Colonic mucosa (tissue), 4 donors: Measurements from ENCODE around the gene CFD. TPM values are rescaled to one million over a fixed set of nuclear protein-coding genes. Genes with fewer than 3 reads are reported as not detected.
"Not testable (repeated sequence)": the region's sequence is repeated elsewhere in the genome, so short reads cannot be mapped to it uniquely, and the experiment has no call there.

Experiments used
- DNase-seq: peaks from one replicate; pipeline ENCODE4 v3.0.0-alpha.2; 2020
- H3K27ac ChIP-seq: fragments of 200-600 bp; one replicate; pipeline ENCODE4 v1.8.0; 2021
- H3K27me3 ChIP-seq: fragments of 200-600 bp; one replicate; pipeline ENCODE4 v1.8.0; 2021
- H3K36me3 ChIP-seq: fragments of 200-600 bp; one replicate; pipeline ENCODE4 v1.8.0; 2021
- H3K4me1 ChIP-seq: fragments of 200-600 bp; one replicate; pipeline ENCODE4 v1.8.0; 2021; ENCODE audit warnings: mild to moderate bottlenecking
- H3K4me3 ChIP-seq: fragments of 200-600 bp; one replicate; pipeline ENCODE4 v1.8.0; 2021
- H3K9ac ChIP-seq, 2 donors: one replicate each; pipeline ENCODE4 v1.7.0; 2013; ENCODE audit warnings: control low read depth in 2 of 2, low read depth in 2 of 2, low read length in 2 of 2
- H3K9me3 ChIP-seq: fragments of 200-600 bp; one replicate; pipeline ENCODE4 v1.8.0; 2021
- CTCF ChIP-seq: fragments of 200-600 bp; IDR thresholded peaks from one replicate; pipeline ENCODE4 v1.8.0; 2022; ENCODE audit warnings: antibody characterized with exemption, mild to moderate bottlenecking
- intact Hi-C: fragments of 100-400 bp; cut with DNase I; formaldehyde crosslinking; loops from one replicate; pipeline ENCODE4 v1.14.1; 2022
- total RNA-seq, 2 donors: library from RNA; stranded (reverse); fragmentation: NEBNext Ultra II Directional in 1 of 2; extraction: Animal tissue kit (Norgen Biotek cat#: 25700) in 1 of 2; gene quantifications; one replicate each; pipeline ENCODE4 v1.2.1, GENCODE V29; 2021
- donor health status: healthy.
- donor health status: DM: no; HTN: no; CAD: no.
- donor health status: DM: no; HTN: no; CAD: no.

The CFD gene
- total RNA-seq, 2 donors from 2014 or later: 42.2 to 55.3 TPM

GRCh38 chr19:873084-873483 lies 13.6 kb downstream of the CFD start:
- H3K4me1 ChIP-seq: peaks cover 5% of the 10 kb centered on the region
- no peaks in the 10 kb centered on the region for H3K27me3 ChIP-seq
- no peak for TF ChIP-seq CTCF
- H3K9me3 ChIP-seq: no peaks in the 10 kb centered on the region
- peak; percentile 74 for DNase-seq
- no peak overlapping the region for H3K9ac ChIP-seq
- H3K4me3 ChIP-seq: no peak overlapping the region
- no peak overlapping the region for H3K27ac ChIP-seq
- intact Hi-C loops: no loop called here
- no peaks in the 10 kb centered on the region for H3K36me3 ChIP-seq

GRCh38 chr19:873561-874041 lies 14.1 kb downstream of the CFD start:
- H3K27ac ChIP-seq: no peak overlapping the region
- no peaks in the 10 kb centered on the region for H3K27me3 ChIP-seq
- intact Hi-C loops: no loop called here
- H3K4me1 ChIP-seq: peaks cover 5% of the 10 kb centered on the region
- no peak overlapping the region for H3K4me3 ChIP-seq
- no peak for TF ChIP-seq CTCF
- H3K9me3 ChIP-seq: no peaks in the 10 kb centered on the region
- no peak for DNase-seq
- H3K9ac ChIP-seq: no peak overlapping the region
- H3K36me3 ChIP-seq: no peaks in the 10 kb centered on the region

- no peaks in the 10 kb centered on the region for H3K36me3 ChIP-seq
Measured at GRCh38 chr19:875265-875879, 15.9 kb downstream of the CFD start.

GRCh38 chr19:876089-876488 lies 16.6 kb downstream of the CFD start:
- no peak for DNase-seq
- no peaks in the 10 kb centered on the region for H3K27me3 ChIP-seq
- H3K9me3 ChIP-seq: no peaks in the 10 kb centered on the region
- no peak for TF ChIP-seq CTCF
- peaks cover 5% of the 10 kb centered on the region for H3K4me1 ChIP-seq
- no peak overlapping the region for H3K27ac ChIP-seq
- no peak overlapping the region for H3K4me3 ChIP-seq
- no peak overlapping the region for H3K9ac ChIP-seq
- no peaks in the 10 kb centered on the region for H3K36me3 ChIP-seq
- intact Hi-C loops: no loop called here

More at GRCh38 chr19:875265-875879, 15.9 kb downstream of the CFD start:
- no peaks in the 10 kb centered on the region for H3K9me3 ChIP-seq
- no peaks in the 10 kb centered on the region for H3K27me3 ChIP-seq
- intact Hi-C loops: no loop called here
- no peak for TF ChIP-seq CTCF
- no peak overlapping the region for H3K4me3 ChIP-seq
- no peak for DNase-seq
- H3K4me1 ChIP-seq: peaks cover 5% of the 10 kb centered on the region
- no peak overlapping the region for H3K27ac ChIP-seq
- no peak overlapping the region for H3K9ac ChIP-seq

GRCh38 chr19:876780-877314 lies 17.4 kb downstream of the CFD start:
- Histone ChIP-seq H3K4me1 (peaks cover 5% of the 10 kb centered on the region), H3K27me3 (no peaks in the 10 kb centered on the region), H3K9ac (no peak overlapping the region), H3K27ac (no peak overlapping the region), H3K9me3 (no peaks in the 10 kb centered on the region), H3K36me3 (peaks cover 4% of the 10 kb centered on the region), H3K4me3 (no peak overlapping the region)
- no peak for TF ChIP-seq CTCF
- no peak for DNase-seq
- intact Hi-C loops: no loop called here

GRCh38 chr19:877992-878660 lies 18.7 kb downstream of the CFD start:
- DNase-seq, intact Hi-C loops, H3K9me3 ChIP-seq: not testable (repeated sequence)

GRCh38 chr19:878751-879561 lies 19.5 kb downstream of the CFD start:
- H3K36me3 ChIP-seq, H3K27ac ChIP-seq, intact Hi-C loops, H3K9me3 ChIP-seq, H3K9ac ChIP-seq, DNase-seq, H3K4me1 ChIP-seq, H3K27me3 ChIP-seq, H3K4me3 ChIP-seq: not testable (repeated sequence)

More at GRCh38 chr19:877992-878660, 18.7 kb downstream of the CFD start:
- H3K4me3 ChIP-seq, H3K27me3 ChIP-seq, H3K9ac ChIP-seq, H3K36me3 ChIP-seq, H3K27ac ChIP-seq, H3K4me1 ChIP-seq: not testable (repeated sequence)
